Immature natural killer cell (primary cell): ENCODE data around the gene CXorf49. TPM values are rescaled to one million over a fixed set of nuclear protein-coding genes. Genes with fewer than 3 reads are reported as not detected.
"Not testable (repeated sequence)": the region's sequence is repeated elsewhere in the genome, so short reads cannot be mapped to it uniquely, and the experiment has no call there.

ENCODE experiments used
- DNase-seq, 3 donors: peaks; one replicate each; pipeline ENCODE4 v3.0.0; 2022; ENCODE audit warnings: mixed read lengths in 1 of 3
- H3K27ac Mint-ChIP-seq, 6 donors: one replicate each; pipeline ENCODE4 v1.8.0; 2020; ENCODE audit warnings: mixed read lengths in 6 of 6, mild to moderate bottlenecking in 5 of 6, inconsistent platforms in 4 of 6, moderate library complexity in 3 of 6
- H3K27me3 Mint-ChIP-seq, 3 donors: one replicate each; pipeline ENCODE4 v1.8.0; 2020 to 2021; ENCODE audit warnings: low read depth in 3 of 3, mild to moderate bottlenecking in 3 of 3, mixed read lengths in 3 of 3, moderate library complexity in 3 of 3, inconsistent platforms in 1 of 3
- H3K36me3 Mint-ChIP-seq, 3 donors: one replicate each; pipeline ENCODE4 v1.8.0; 2020; ENCODE audit warnings: mixed read lengths in 3 of 3, inconsistent platforms in 2 of 3, mild to moderate bottlenecking in 2 of 3
- H3K4me1 Mint-ChIP-seq, 2 donors: one replicate each; pipeline ENCODE4 v1.8.0; 2020; ENCODE audit warnings: inconsistent platforms in 2 of 2, mild to moderate bottlenecking in 2 of 2, mixed read lengths in 2 of 2, moderate library complexity in 1 of 2
- H3K4me3 Mint-ChIP-seq, 5 donors: one replicate each; pipeline ENCODE4 v1.8.0; 2020; ENCODE audit warnings: mild to moderate bottlenecking in 5 of 5, mixed read lengths in 5 of 5, inconsistent platforms in 3 of 5, moderate library complexity in 3 of 5
- H3K9me3 Mint-ChIP-seq, 6 donors: one replicate each; pipeline ENCODE4 v1.8.0; 2020; ENCODE audit warnings: mild to moderate bottlenecking in 6 of 6, mixed read lengths in 6 of 6, inconsistent platforms in 4 of 6, moderate library complexity in 3 of 6
- polyA plus RNA-seq, 3 donors: library from polyadenylated mRNA; unstranded; fragments of 300-500 nt; fragmentation: Illumina TruSeq; gene quantifications; one replicate each; pipeline ENCODE4 v1.2.3, GENCODE V29; 2021

The CXorf49 gene
- not detected for polyA plus RNA-seq

DNA sequence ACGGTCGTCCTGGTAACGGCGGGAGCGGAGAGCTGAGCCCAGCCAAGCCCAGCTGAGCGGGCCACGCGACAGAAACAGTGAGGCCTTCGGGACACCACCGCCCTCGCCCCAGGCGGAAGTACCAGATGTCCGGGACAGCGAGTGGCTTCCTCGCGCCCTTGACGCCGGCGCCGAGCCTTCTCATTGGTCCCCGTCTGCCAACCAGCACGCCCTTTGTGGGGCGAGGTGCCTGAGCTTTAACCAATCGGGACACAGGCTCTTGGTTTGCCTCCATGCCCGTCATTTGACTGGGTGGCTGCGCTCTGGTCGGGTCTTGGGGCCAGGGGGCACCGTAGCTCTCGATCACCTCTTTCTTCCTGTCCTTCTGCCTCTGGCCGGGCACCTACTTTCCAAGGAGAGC, at the start of gene CXorf49:
CXorf49 (minus strand) TSS at position 101 of the 400 bp plus-strand sequence. CDS start 134 bp downstream, outside the sequence.
- H3K27ac Mint-ChIP-seq, H3K27me3 Mint-ChIP-seq, DNase-seq, H3K36me3 Mint-ChIP-seq, H3K4me3 Mint-ChIP-seq, H3K9me3 Mint-ChIP-seq, H3K4me1 Mint-ChIP-seq: not testable (repeated sequence)

DNA sequence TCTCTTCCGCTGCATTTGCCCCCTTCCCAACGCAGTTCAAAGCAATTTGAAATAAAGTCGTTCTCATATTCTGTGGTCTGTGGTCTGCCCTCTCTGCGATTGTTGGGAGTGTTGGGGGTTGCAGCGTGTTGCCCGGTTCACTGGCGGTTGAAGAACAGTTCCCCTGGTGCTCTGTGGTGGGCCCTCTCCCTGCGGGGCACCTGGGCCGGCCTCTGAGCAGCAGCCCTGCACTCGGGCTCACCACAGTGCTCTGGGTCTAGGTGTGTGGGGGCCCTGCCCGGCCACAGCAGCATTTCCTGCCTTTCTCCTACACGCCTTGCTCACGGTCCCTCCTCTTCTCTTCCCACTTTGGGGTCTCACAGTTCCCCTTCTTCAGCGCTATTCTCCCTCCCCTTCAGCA, 49.0 kb upstream of the CXorf49 start:
- H3K4me1 Mint-ChIP-seq, H3K9me3 Mint-ChIP-seq, H3K36me3 Mint-ChIP-seq, H3K27me3 Mint-ChIP-seq, DNase-seq, H3K4me3 Mint-ChIP-seq, H3K27ac Mint-ChIP-seq: not testable (repeated sequence)

DNA sequence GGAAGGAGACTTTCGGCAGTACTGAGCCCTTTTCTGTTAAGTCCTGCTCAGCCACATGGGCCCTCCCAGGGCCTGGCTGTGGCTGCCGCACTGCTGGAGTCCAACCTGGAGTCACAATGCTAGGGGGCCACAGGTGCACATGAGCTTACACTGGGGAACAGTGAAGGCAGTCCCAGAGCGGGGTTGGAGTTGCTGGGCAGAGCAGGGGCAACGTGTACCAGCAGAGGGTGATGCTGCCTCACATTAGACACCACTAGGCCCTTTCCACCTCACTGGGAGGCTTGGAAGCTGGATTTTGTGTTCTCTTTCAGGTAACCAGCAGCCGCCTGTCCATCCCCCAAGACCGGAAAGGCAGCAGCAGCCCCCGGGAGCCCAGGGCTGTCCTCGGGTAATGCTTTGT, 47.5 kb upstream of the CXorf49 start:
- not testable (repeated sequence) for H3K36me3 Mint-ChIP-seq, DNase-seq, H3K9me3 Mint-ChIP-seq, H3K4me1 Mint-ChIP-seq, H3K27me3 Mint-ChIP-seq, H3K27ac Mint-ChIP-seq, H3K4me3 Mint-ChIP-seq

DNA sequence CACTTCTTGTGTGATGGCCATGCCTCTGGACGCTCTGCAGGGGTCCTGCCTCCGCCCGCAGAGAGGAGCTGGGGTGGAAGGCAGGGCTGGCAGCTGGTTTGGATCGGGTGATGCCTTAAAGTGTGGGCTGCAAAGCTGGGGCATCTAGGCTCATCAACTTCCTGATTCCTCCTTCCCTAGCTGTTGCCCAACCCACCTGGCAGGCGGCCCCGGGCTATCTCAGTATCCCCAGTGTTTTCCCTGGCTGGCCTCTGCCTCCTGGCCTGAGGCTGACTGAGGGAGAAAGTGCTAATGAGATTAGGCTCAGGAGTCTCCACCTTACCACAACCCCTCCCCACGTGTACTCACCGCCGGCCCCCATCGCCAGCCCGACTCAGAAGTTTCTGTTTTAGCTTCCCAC, 46.7 kb upstream of the CXorf49 start:
- not testable (repeated sequence) for H3K4me3 Mint-ChIP-seq, DNase-seq, H3K9me3 Mint-ChIP-seq, H3K27ac Mint-ChIP-seq, H3K36me3 Mint-ChIP-seq, H3K27me3 Mint-ChIP-seq, H3K4me1 Mint-ChIP-seq

DNA sequence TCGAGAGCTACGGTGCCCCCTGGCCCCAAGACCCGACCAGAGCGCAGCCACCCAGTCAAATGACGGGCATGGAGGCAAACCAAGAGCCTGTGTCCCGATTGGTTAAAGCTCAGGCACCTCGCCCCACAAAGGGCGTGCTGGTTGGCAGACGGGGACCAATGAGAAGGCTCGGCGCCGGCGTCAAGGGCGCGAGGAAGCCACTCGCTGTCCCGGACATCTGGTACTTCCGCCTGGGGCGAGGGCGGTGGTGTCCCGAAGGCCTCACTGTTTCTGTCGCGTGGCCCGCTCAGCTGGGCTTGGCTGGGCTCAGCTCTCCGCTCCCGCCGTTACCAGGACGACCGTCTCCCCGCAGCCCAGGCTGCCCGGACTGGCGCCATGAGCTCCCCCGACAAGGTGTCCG, 45.0 kb upstream of the CXorf49 start, which contains the start of gene CXorf49B:
CXorf49B (plus strand) TSS at position 301 of the 400 bp plus-strand sequence; CDS start at position 376, 75 bp downstream.
- not testable (repeated sequence) for H3K4me1 Mint-ChIP-seq, H3K4me3 Mint-ChIP-seq, H3K27ac Mint-ChIP-seq, H3K36me3 Mint-ChIP-seq, H3K27me3 Mint-ChIP-seq, DNase-seq, H3K9me3 Mint-ChIP-seq

DNA sequence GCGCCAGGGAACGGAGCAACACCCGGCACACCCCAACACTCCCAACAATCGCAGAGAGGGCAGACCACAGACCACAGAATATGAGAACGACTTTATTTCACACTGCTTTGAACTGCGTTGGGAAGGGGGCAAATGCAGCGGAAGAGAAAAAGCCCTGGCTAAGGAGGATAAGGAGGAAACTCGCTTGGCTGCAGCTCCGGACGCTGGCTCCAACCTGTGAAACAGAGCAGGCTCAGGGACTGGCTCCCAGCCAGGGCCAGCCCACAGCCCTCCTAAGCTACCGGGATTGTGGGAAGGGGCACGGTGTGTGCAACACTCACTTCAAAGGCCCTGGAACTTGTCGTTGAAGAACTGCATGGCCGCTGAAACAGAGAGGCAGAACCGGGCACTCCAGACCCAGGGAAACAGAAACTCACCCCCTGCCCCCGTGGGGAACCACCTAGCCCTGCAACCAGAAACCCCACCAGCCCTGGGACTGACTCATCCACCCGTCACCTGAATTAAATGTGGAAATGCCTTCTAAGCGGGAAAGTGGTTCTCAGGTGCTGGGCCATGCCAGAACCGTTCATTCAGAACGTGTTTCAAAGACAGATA, 42.7 kb upstream of the CXorf49 start:
- H3K9me3 Mint-ChIP-seq, H3K27me3 Mint-ChIP-seq, H3K36me3 Mint-ChIP-seq, H3K4me1 Mint-ChIP-seq, H3K4me3 Mint-ChIP-seq, DNase-seq, H3K27ac Mint-ChIP-seq: not testable (repeated sequence)

DNA sequence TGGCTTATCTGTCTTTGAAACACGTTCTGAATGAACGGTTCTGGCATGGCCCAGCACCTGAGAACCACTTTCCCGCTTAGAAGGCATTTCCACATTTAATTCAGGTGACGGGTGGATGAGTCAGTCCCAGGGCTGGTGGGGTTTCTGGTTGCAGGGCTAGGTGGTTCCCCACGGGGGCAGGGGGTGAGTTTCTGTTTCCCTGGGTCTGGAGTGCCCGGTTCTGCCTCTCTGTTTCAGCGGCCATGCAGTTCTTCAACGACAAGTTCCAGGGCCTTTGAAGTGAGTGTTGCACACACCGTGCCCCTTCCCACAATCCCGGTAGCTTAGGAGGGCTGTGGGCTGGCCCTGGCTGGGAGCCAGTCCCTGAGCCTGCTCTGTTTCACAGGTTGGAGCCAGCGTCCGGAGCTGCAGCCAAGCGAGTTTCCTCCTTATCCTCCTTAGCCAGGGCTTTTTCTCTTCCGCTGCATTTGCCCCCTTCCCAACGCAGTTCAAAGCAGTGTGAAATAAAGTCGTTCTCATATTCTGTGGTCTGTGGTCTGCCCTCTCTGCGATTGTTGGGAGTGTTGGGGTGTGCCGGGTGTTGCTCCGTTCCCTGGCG, 2.3 kb upstream of the CXorf49 start:
- not testable (repeated sequence) for H3K27ac Mint-ChIP-seq, H3K36me3 Mint-ChIP-seq, H3K27me3 Mint-ChIP-seq, H3K9me3 Mint-ChIP-seq, DNase-seq, H3K4me3 Mint-ChIP-seq, H3K4me1 Mint-ChIP-seq

DNA sequence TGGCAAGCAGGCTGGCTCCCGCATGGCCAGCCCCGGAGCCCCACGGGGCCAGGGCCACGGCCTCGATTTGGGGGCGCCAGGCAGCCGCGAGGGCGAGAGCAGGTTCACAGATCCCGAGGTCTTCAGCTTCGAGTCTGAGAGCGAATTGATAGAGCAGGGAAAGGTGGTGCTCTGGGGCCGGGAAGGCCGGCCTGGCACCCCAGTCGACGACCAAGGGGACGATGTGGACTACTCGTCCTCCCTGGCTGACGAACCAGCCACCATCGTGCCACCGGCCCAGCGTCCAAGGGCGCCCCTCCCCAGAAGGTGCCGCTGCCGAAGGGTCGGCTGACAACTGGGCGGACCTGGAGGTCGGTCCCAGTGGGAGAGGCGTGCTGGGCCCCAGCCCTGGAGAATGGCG, 1.1 kb upstream of the CXorf49 start:
- H3K4me1 Mint-ChIP-seq, H3K9me3 Mint-ChIP-seq, DNase-seq, H3K27me3 Mint-ChIP-seq, H3K4me3 Mint-ChIP-seq, H3K27ac Mint-ChIP-seq, H3K36me3 Mint-ChIP-seq: not testable (repeated sequence)

DNA sequence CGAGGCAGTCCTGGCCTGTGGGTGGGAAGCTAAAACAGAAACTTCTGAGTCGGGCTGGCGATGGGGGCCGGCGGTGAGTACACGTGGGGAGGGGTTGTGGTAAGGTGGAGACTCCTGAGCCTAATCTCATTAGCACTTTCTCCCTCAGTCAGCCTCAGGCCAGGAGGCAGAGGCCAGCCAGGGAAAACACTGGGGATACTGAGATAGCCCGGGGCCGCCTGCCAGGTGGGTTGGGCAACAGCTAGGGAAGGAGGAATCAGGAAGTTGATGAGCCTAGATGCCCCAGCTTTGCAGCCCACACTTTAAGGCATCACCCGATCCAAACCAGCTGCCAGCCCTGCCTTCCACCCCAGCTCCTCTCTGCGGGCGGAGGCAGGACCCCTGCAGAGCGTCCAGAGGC, 1.8 kb downstream of the CXorf49 start:
- not testable (repeated sequence) for H3K27me3 Mint-ChIP-seq, H3K4me3 Mint-ChIP-seq, H3K4me1 Mint-ChIP-seq, H3K27ac Mint-ChIP-seq, H3K9me3 Mint-ChIP-seq, DNase-seq, H3K36me3 Mint-ChIP-seq

DNA sequence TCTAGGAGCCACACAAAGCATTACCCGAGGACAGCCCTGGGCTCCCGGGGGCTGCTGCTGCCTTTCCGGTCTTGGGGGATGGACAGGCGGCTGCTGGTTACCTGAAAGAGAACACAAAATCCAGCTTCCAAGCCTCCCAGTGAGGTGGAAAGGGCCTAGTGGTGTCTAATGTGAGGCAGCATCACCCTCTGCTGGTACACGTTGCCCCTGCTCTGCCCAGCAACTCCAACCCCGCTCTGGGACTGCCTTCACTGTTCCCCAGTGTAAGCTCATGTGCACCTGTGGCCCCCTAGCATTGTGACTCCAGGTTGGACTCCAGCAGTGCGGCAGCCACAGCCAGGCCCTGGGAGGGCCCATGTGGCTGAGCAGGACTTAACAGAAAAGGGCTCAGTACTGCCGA, 2.5 kb downstream of the CXorf49 start:
- not testable (repeated sequence) for H3K4me3 Mint-ChIP-seq, H3K36me3 Mint-ChIP-seq, H3K27me3 Mint-ChIP-seq, H3K27ac Mint-ChIP-seq, H3K4me1 Mint-ChIP-seq, H3K9me3 Mint-ChIP-seq, DNase-seq

DNA sequence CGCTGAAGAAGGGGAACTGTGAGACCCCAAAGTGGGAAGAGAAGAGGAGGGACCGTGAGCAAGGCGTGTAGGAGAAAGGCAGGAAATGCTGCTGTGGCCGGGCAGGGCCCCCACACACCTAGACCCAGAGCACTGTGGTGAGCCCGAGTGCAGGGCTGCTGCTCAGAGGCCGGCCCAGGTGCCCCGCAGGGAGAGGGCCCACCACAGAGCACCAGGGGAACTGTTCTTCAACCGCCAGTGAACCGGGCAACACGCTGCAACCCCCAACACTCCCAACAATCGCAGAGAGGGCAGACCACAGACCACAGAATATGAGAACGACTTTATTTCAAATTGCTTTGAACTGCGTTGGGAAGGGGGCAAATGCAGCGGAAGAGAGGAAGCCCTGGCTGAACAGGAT, 4.0 kb downstream of the CXorf49 start:
- H3K9me3 Mint-ChIP-seq, H3K4me3 Mint-ChIP-seq: not testable (repeated sequence)

DNA sequence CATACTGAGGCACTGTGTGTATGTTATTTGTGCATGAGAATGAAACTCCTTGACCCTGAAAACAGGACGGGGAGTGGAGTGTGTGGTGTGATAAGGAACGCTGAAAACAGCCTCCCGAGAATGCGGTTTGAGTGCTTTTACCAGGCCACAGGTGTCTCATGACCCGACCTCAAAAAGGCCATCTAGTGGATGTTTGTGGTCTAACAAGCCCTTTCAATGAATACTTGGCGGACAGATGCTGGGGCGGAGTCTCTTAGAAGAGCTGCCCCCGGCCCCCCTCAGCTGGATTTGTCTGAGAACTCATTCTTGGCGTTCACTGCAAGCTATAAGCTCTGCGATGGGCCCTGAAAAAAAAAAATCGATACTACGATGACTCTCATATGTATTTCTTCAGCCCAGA, 15.2 kb downstream of the CXorf49 start:
- not testable (repeated sequence) for H3K9me3 Mint-ChIP-seq, H3K27me3 Mint-ChIP-seq, H3K27ac Mint-ChIP-seq, H3K4me1 Mint-ChIP-seq, H3K4me3 Mint-ChIP-seq, H3K36me3 Mint-ChIP-seq, DNase-seq

More for the DNA sequence above, 4.0 kb downstream of the CXorf49 start:
- not testable (repeated sequence) for H3K27me3 Mint-ChIP-seq, H3K4me1 Mint-ChIP-seq, H3K36me3 Mint-ChIP-seq, DNase-seq, H3K27ac Mint-ChIP-seq

DNA sequence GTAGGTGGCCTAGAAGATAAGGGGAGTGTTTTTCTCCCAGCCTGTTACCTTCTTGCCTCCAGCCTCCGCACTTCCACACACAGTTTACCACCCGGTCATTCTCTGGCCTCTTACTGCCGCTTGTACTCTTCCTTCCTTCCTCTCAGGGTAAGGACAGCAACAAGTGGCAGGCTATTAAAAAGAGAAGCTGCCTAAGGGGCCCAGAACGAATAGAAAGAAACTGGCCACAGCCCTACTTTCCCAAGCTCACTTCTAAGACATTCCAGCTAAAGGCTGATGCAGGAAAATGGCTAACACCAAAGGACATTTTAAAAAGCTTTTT, 19.1 kb downstream of the CXorf49 start:
- not testable (repeated sequence) for H3K4me1 Mint-ChIP-seq, DNase-seq, H3K4me3 Mint-ChIP-seq, H3K27me3 Mint-ChIP-seq, H3K27ac Mint-ChIP-seq, H3K9me3 Mint-ChIP-seq, H3K36me3 Mint-ChIP-seq

DNA sequence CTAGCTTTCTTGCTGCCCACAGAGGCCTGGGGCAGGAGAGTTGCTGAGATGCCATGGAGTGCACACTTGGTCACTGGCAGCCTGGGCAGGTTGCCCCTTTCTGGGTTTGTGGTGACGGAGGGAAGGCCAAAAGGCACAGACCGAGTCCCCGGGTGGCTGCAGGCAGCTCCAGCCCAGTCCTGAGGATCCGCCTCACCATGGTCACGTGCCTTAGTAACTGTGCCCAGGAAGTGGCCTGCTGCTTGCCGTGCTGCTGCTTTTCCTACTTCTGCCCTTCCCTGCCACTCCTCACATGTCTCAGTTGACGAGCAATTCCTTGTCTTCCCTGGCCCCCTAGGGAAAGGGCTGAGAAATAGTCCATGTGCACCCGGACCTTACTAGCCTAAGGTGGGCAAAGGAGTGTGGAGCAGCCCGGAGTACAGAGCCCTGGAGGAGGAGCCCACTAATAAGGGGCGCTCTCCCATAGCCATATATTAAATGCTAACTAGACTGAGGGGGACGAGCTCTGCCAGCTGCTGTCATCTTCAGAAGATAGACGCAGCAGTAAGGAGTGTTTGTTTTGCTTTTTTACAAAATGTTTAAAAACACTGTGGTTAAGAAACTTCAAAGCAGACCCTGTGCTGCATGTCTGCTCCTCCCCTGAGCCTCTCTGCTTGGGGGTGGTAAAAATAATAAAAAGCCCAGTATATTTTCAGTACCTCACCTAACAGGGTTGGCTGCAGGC, 19.6 kb downstream of the CXorf49 start:
- not testable (repeated sequence) for H3K4me1 Mint-ChIP-seq, H3K27me3 Mint-ChIP-seq, DNase-seq, H3K36me3 Mint-ChIP-seq, H3K4me3 Mint-ChIP-seq, H3K27ac Mint-ChIP-seq, H3K9me3 Mint-ChIP-seq
